Measurements from ENCODE around the gene NACC1.
A peak's percentile ranks its signal among the peaks of the same experiment; 100 is the strongest.

The NACC1 gene

GRCh38 chr19:13089139-13089856, 28.8 kb upstream of the NACC1 start:
- no peak for DNase-seq

- no peak for DNase-seq
These were observed 28.1 kb upstream of the NACC1 start for GRCh38 chr19:13089857-13090507.

- no peak for DNase-seq
These were observed 27.4 kb upstream of the NACC1 start for GRCh38 chr19:13090511-13091231.

- no peak for DNase-seq
These were observed 26.5 kb upstream of the NACC1 start for GRCh38 chr19:13091400-13092157.

GRCh38 chr19:13092158-13092543, 25.9 kb upstream of the NACC1 start:
- no peak for DNase-seq

- no peak for DNase-seq
These were observed 25.3 kb upstream of the NACC1 start for GRCh38 chr19:13092606-13093235.

- peak; percentile 68 for DNase-seq
These were observed 24.5 kb upstream of the NACC1 start for GRCh38 chr19:13093407-13094105.

- no peak for DNase-seq
These were observed 24.0 kb upstream of the NACC1 start for GRCh38 chr19:13094106-13094504.

GRCh38 chr19:13094771-13095392, 23.2 kb upstream of the NACC1 start:
- DNase-seq, result no peak

- no peak for DNase-seq
These were observed 22.7 kb upstream of the NACC1 start for GRCh38 chr19:13095393-13095784.

GRCh38 chr19:13095934-13096927, 21.8 kb upstream of the NACC1 start:
- no peak for DNase-seq

GRCh38 chr19:13097033-13097462, 21.0 kb upstream of the NACC1 start:
- no peak for DNase-seq

- no peak for DNase-seq
These were observed 20.4 kb upstream of the NACC1 start for GRCh38 chr19:13097463-13098258.

GRCh38 chr19:13098277-13099072, 19.6 kb upstream of the NACC1 start:
- no peak for DNase-seq

GRCh38 chr19:13099073-13099999, 18.7 kb upstream of the NACC1 start:
- no peak for DNase-seq

GRCh38 chr19:13100031-13100588, 18.0 kb upstream of the NACC1 start:
- DNase-seq, result no peak

All from NCI-H2107 (cell line).